ENCODE data around the gene IL12RB1. TPM values are rescaled to one million over a fixed set of nuclear protein-coding genes. Genes with fewer than 3 reads are reported as not detected.

Gene IL12RB1
- total and polyA plus RNA-seq, 10 of the 15 experiments (the other 5 are each of a cell fraction or from before 2014, with no cell fraction given): 2.8 to 29.9 (median 17.6) TPM

GRCh38 chr19:18089726-18090125 is 3.0 kb upstream of the IL12RB1 start:
- ATAC-seq (no peak), DNase-seq (ENCODE audit: low read depth, low spot score) (no peak), FAIRE-seq (no peak)
- ChIA-PET SMC1A (ENCODE audit: uncharacterized antibody, unreplicated experiment) (interaction anchor here (5.0 kb wide), 1 partner anchor 9 kb away, joined by 30 read pairs; the partner anchor contains the start of gene MAST3), RAD21 (ENCODE audit: unreplicated experiment) (interaction anchor here (1.1 to 3.6 kb wide), 3 partner anchors 9 to 62 kb away, joined by 3 to 37 read pairs (median 6); partner anchors contain the start of gene MAST3), CTCF (no interaction called here), POLR2A (interaction anchor here (1.7 to 4.2 kb wide), 3 partner anchors 9 to 115 kb away, joined by 5 to 31 read pairs (median 10); partner anchors contain the start of gene MAST3)
- Histone ChIP-seq H3K79me2 (ENCODE audit: control insufficient read depth, insufficient read depth, low read length) (peaks cover 9% of the 10 kb centered on the region), H3K27ac (ENCODE audit: control insufficient read depth, insufficient read depth) (peak overlapping the region; percentile 93), H3K4me3 (0 out of 2 replicates have a peak overlapping the region, but pooled peaks have one; percentile 19), H3K36me3 (ENCODE audit: control insufficient read depth in 2 of 2, insufficient read depth in 2 of 2, low read length in 1 of 2) (no peaks in the 10 kb centered on the region), H3K27me3 (replicated peaks in 1 of 2; ENCODE audit: control insufficient read depth in 2 of 2, insufficient read depth in 2 of 2, low read length in 1 of 2) (no peaks in the 10 kb centered on the region), H3K4me1 (ENCODE audit: control insufficient read depth, insufficient read depth, low read length) (peaks cover 34% of the 10 kb centered on the region), H2AFZ (ENCODE audit: control insufficient read depth, low read depth, low read length) (no peak overlapping the region), H3K9me3 (replicated peaks; ENCODE audit: control insufficient read depth, insufficient read depth, low read length) (no peaks in the 10 kb centered on the region), H4K20me1 (ENCODE audit: control insufficient read depth, insufficient read depth) (no peaks in the 10 kb centered on the region), H3K9ac (ENCODE audit: control insufficient read depth, insufficient read depth, low read length) (no peak overlapping the region), H3K4me2 (ENCODE audit: control insufficient read depth, insufficient read depth) (peak overlapping the region; percentile 66)
- BruUV-seq (replicated peaks): no TSS peak
- in situ Hi-C loops (cut with MboI) (no loop called here), intact Hi-C loops (cut with micrococcal nuclease; ENCODE audit: unreplicated experiment) (no loop called here)
- TF ChIP-seq ZNF207 (IDR thresholded peaks at IDR 0.05; ENCODE audit: borderline replicate concordance) (no peak), TAF1 (IDR thresholded peaks at IDR 0.05; ENCODE audit: borderline replicate concordance, low read depth, low read length) (no peak), CTCF (IDR thresholded peaks at IDR 0.05 in 2 of 3, conservative IDR thresholded peaks at IDR 0.05 in 1 of 3; ENCODE audit: control insufficient read depth in 2 of 3, extremely low read depth in 1 of 3, insufficient read depth in 1 of 3, low read depth in 3 of 3, low read length in 3 of 3) (no peak), ZNF592 (IDR thresholded peaks at IDR 0.05) (no peak), NR2F1 (conservative IDR thresholded peaks at IDR 0.05) (no peak), TBL1XR1 (IDR thresholded peaks at IDR 0.05; ENCODE audit: low read depth, low read length) (no peak), IKZF2 (IDR thresholded peaks at IDR 0.05) (no peak)
- WGBS (ENCODE audit: insufficient coverage, insufficient replicate concordance, low lambda C conversion rate, missing lambda C conversion rate): 71% methylated on average over 5 of the region's 5 CpGs

Measured in GM12878 (cell line).